ENCODE results near the gene UFD1.
A peak's percentile ranks its signal among the peaks of the same experiment; 100 is the strongest.

The UFD1 gene

GRCh38 chr22:19496324-19496630, 17.3 kb upstream of the UFD1 start:
- DNase-seq (ENCODE audit: low read depth), result no peak

DNA sequence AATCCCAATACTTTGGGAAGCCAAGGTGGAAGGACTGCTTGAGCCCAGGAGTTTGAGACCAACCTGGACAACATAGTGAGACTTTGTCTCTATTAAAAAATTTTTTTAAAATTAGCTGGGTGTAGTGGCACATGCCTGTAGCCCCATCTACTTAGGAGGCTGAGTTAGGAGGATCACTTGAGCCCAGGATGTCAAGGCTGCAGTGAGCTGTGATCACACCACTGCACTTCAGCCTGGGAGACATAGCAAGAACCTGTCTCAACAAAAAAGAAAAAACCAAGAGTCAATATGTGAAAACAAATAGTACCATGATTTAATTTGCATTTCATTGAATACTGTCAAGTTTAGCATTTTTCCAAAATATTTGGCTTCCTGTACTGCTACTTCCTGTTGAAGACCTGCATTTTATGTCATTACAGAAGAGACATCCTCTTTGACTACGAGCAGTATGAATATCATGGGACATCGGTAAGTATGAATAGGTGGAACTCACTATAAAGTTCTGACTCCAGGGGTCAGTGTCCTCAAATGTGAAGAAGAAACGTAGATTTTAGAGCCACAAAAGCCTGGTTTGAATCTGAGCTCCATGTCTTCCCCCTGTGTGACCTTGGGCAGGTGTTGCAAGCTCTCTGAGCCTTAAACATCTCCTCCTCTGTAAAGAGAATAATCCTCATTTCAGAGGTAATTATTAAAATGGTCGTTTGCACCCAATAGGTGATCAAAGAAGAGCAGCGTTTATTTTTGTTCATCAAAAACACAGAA, 16.8 kb upstream of the UFD1 start:
- no peak for DNase-seq (ENCODE audit: low read depth)

GRCh38 chr22:19494676-19495173, 15.7 kb upstream of the UFD1 start:
- DNase-seq (ENCODE audit: low read depth), result no peak

- DNase-seq (ENCODE audit: low read depth), result no peak
Measured at GRCh38 chr22:19494001-19494560, 15.1 kb upstream of the UFD1 start.

DNA sequence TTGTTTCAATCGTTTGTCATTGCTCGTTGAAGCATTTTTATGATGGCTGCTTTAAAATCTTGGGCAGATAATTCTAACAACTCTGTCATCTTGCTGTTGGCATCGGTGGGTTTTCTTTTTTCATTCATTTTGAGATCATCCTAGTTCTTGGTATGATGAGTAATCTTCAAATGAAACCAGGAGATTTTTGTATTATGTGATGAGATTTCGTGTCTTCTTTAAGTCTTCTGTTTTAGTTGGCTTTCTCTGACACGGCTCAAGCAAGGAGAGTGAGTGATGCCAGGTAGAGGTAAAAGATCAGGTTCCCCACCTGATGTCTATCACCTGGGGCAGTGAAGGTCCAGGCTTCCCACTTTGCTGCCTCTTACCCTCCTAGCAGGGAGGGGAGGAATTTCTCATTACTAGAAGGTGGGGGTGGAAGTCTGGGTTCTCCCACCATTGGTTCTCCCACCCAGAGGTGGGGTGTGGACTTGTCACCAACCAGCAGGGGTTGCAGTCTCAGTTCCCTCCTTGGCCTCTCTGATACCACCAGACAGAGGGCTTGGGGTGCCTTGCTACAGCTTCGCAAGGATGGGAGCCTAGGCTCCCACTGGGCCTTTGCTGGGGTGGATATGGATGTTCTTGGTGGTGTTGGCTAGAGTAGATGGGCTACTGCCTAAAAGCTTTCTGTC, 13.6 kb upstream of the UFD1 start:
- no peak for DNase-seq (ENCODE audit: low read depth)

DNA sequence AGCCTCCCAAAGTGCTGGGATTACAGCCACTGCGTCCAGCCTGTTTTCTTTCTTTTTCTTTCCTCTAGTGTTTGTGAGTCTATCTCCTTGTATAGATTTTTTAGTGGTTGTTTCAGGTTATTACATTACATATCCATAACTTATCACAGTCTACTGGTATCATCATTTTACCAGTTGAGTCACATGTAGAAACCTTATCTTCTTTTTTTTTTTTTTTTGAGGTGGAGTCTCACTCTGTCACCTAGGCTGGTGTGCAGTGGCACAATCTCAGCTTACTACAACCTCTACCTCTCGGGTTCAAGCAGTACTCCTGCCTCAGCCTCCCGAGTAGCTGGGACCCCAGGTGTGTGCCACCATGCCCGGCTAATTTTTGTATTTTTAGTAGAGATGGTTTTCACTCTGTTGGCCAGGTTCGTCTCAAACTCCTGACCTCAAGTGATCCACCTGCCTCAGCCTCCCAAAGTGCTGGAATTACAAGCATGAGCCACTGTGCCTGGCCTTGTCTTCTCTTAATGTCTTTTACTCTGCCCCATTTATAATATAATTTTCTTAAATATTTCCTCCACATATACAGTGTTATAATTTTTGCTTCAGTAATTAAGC, 11.7 kb upstream of the UFD1 start:
- no peak for DNase-seq (ENCODE audit: low read depth)

- no peak for DNase-seq (ENCODE audit: low read depth)
Measured at GRCh38 chr22:19488884-19489843, 10.2 kb upstream of the UFD1 start.

DNA sequence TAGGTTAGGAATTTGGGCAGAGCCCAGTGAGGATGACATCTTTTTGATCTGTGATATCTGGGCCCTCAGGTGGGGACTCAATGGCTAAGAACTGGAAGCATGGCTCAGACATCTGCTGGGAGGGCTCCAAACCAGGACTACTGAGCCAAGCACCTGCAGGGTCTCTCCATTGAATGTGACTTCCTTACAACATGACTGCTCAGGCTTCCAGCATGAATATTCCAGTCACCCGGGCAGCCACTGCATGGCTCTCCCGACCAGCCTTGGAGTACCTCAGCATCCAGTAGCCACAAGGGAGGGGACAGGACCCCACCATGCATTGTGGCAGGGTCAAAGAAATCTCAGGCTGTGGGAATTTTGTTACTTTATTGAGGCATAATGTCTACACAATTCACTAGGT, 9.3 kb upstream of the UFD1 start:
- DNase-seq (ENCODE audit: low read depth), result no peak

- no peak for DNase-seq (ENCODE audit: low read depth)
Measured at GRCh38 chr22:19483481-19484244, 4.7 kb upstream of the UFD1 start.

DNA sequence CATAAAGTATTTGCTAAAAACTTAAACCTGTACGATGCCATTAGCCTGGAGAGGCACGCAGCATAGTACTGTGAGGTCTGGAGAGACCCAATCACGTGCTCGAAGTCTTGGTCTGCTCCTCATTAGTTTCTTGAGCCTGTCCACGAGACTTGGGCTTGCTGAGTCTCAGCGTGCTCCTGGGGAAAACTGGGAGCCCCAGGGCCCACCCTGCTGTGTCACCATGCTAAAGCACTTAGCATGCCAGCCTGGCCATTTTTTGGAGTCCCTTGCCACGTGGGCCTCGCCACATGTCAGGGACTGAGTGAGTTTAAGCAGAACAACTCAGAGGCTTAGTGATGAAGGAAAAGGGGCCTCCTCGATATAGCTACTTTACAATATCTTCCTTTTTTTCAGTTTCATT, 3.3 kb upstream of the UFD1 start:
- no peak for DNase-seq (ENCODE audit: low read depth)

DNA sequence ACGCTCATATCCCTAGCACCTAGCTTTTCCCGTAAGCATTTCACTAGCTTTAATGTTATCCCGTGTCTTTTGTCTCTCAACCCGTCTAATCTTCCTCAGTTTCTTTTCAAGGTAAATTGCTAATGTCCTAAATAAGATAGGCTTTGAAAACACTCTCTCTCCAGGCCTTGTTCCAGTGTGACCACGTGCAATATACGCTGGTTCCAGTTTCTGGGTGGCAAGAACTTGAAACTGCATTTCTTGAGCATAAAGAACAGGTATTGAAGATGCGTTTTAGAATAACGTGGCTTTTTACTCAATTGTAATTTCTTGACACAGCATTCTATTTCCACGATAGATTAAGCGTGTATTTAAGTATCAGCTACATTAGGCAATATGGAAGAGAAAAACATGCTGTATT, 1.8 kb upstream of the UFD1 start:
- DNase-seq (ENCODE audit: low read depth), result no peak

DNA sequence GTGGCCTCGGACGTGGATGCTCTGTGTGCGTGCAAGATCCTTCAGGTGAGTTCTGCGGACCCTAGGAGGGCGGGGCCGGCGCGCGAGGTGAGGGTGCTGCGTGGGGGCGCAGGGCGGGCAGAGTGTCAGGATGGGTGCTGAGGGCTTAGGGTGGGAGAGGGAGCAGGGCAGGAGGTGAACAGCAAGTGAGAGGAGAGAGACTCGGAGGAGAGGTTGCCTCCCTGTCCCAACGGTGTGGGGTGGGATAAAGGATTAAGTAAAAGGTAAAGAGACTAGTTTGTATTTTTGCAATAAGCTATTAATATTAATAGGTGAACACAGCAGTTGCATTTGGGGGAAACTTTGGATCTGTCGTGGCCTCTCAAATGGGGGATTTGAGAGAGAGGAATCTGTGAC, 1.2 kb upstream of the UFD1 start:
- DNase-seq (ENCODE audit: low read depth), result no peak

GRCh38 chr22:19479355-19480172, 571 bp upstream of the UFD1 start, which contains the start of gene CDC45:
CDC45 (plus strand) TSS chr22:19479920; CDS start chr22:19479969, 49 bp downstream.
- DNase-seq (ENCODE audit: low read depth), result peak; percentile 92

DNA sequence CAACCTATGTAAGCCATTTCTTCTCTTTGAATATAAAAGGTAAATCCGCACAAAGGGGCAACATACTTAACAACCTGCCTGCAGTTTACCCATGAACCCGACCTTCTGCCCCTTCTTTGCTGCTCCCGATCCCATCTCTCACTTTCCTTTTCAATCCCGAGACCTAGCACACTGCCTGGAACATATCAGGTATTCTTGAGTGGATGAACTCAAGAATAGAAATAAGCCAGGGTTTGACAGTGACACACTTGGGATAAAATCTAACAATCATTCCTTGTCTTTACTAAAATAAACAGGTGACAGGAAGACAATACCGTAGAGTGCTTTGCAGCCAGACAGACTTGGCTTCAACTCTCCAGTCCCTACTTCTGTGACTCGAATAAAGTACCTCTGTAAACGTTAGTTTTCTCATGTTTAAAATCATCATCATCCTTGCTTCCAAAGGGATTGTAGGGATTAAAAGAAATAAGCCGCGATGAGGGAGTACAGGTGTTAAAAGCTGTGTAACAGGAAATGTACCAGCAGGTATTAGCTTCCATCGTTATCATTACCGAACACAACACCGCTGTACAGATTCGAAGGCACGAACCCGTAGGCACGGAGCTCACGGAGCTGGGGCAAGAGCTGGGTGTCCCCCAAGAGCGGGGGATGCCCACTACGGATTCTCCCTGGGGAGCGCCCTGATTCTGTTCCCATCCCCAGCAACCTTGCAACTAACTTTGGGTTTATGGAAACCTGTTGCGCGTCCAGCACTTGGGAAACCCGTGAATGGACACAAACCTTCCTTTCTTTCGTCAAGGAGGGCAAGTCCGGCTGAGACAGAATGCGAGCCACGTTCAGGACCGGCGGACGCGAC, 720 bp downstream of the UFD1 start:
- no peak for DNase-seq (ENCODE audit: low read depth)

- no peak for DNase-seq (ENCODE audit: low read depth)
Measured at GRCh38 chr22:19477321-19478044, 1.5 kb downstream of the UFD1 start.

- no peak for DNase-seq (ENCODE audit: low read depth)
Measured at GRCh38 chr22:19476023-19476422, 3.0 kb downstream of the UFD1 start.

- no peak for DNase-seq (ENCODE audit: low read depth)
Measured at GRCh38 chr22:19473578-19473977, 5.4 kb downstream of the UFD1 start.

DNA sequence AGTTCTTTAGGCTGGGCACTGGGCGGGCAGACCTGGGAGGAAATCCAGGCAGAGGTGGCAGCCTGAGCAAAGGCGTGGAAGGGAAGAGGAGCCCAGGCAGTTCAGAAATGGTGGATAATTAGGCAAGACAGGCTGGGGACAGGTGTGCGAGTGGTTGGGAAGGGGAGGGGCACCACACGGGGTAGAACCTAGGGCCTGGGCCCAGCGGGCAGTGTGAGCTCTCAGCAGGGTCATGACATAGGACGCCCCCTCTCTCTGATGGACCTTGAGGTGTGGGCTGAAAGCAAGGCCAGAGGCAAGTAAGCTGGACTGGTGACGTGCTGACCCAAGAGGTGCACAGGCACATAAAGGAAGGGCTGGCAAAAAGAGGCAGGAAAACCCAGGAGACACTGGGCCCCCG, 6.8 kb downstream of the UFD1 start:
- no peak for DNase-seq (ENCODE audit: low read depth)

DNA sequence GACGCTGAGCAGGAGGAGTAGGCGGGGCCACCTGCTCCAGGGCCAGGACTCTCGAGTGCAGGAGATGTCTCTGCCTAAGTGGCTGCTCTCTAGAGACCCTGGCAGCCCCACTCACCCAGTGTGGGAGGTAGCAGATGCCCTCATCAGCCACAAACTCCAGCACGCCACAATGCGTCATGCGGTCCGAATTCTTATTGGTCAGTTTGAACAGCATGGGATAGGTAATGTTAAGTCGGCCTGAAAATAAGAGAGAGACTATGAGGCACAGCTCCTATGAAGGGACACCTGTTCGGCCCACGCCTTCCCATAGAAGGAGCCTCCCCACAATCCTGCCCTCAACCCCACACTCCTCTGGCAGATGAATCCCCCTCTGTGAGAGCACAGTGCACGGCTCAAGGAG, 7.4 kb downstream of the UFD1 start:
- DNase-seq (ENCODE audit: low read depth), result no peak

Measured in T-helper 22 cell (primary cell).